Hematopoietic multipotent progenitor cell treated with erythropoietin and hydrocortisone succinate and interleukin-3 and kit ligand, for 15 days (in vitro differentiated cells): Measurements from ENCODE around the gene P2RY6.

ENCODE experiments used
- DNase-seq: peaks from one replicate; pipeline ENCODE4 v3.0.0-alpha.2; 2015; ENCODE audit warnings: low spot score

Gene P2RY6

GRCh38 chr11:73318501-73319011 is 46.4 kb downstream of the P2RY6 start:
- DNase-seq: no peak

DNA sequence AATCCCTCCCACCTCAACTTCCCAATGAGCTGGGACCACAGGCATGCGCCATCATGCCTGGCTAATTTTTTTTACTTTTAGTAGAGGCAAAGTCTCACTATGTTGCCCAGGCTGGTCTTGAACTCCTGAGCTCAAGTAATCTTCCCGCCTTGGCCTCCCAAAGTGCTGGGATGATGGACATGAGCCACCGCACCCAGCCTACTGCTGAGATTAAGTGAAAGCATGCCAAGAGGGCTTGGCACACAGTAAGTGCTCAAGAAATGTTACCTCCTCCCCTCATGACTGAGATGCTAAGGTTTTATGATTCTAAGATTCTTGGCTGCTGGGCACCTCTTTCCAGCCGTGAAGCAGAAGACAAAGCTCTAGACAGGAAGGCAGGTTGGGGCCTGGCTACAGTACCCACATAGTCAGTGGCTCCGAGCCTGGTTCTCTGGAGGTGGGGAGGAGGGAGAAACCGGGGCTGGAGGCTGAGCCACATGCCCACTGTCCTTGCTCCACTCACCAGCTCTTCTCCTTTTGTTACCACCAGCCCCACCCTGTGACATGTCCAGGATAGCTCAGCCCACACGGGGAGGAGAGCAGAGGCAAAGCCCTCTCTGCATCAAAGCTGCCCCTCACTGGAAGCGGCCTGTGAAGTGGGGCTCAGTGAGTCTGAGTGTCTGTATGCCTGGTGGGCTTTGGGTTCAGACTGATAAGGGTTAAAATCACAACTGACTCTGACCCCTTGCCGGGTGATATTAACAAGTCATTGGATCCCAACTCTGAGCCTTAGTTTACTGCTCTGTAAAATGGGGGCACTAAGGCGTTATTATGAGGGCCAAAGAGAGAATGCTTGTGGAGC is 48.8 kb downstream of the P2RY6 start:
- no peak for DNase-seq

DNA sequence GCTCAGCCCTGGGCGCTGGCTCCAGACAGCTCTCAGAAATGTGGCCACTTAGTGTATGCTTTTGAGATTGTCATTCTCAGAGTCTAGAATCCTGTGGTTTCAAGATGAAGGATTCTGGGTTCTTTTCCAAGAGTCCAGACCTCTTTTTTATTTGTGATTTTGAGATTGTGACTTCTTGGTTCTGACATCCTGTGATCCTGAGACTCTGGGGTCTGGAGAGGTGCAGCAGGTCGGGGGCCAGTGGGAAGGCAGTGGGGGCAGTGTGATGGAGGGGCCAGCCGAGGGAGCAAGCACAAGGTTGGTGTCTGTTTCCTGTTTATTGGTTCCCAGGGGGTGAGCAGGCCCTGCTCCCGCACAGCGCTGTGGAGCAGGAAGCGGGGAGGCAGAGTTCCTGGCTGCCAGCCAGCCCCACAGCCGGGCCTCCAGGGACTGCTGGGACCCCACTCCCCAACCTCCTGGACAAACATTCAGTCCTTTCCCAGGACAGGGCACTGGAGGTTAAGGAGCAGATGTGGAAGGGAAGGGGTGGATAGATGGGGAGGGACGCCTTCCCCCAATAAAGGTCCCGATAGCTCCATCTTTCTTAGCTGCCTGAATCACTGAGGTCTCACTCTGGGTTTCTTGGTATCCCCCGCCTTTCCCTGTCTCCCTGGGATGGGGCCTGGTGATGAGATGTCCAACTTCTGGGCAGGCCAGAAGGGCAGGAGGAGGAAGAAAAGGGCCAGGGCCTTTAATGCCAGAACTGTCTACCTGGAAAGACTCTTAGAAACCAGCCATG is 49.7 kb downstream of the P2RY6 start:
- no peak for DNase-seq

GRCh38 chr11:73322382-73323306 is 50.5 kb downstream of the P2RY6 start:
- no peak for DNase-seq

DNA sequence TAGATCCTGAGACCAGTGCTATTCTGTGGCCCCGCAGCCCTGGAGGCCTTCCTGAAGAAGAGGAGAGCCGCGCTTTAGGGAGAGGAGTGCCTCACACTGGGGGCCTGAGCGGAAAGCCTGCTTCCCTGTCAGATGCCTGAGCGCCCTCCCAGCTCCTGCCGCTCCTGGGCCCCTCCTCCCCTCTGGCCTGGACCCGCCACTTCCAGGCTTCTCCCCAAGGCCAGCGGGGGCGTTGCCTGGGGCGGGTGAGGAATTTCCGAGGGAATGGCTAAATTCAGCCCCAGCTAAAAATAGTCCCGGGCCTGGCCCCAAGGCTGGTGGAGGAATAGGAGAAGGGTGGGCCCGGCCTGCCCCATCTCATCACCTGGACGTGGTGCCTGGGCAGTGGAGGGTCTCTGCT is 51.3 kb downstream of the P2RY6 start:
- no peak for DNase-seq

GRCh38 chr11:73324116-73324515 is 52.0 kb downstream of the P2RY6 start:
- DNase-seq: no peak

- DNase-seq: no peak
These were observed 52.5 kb downstream of the P2RY6 start for GRCh38 chr11:73324665-73325035.

- no peak for DNase-seq
These were observed 53.2 kb downstream of the P2RY6 start for GRCh38 chr11:73325036-73325981.

DNA sequence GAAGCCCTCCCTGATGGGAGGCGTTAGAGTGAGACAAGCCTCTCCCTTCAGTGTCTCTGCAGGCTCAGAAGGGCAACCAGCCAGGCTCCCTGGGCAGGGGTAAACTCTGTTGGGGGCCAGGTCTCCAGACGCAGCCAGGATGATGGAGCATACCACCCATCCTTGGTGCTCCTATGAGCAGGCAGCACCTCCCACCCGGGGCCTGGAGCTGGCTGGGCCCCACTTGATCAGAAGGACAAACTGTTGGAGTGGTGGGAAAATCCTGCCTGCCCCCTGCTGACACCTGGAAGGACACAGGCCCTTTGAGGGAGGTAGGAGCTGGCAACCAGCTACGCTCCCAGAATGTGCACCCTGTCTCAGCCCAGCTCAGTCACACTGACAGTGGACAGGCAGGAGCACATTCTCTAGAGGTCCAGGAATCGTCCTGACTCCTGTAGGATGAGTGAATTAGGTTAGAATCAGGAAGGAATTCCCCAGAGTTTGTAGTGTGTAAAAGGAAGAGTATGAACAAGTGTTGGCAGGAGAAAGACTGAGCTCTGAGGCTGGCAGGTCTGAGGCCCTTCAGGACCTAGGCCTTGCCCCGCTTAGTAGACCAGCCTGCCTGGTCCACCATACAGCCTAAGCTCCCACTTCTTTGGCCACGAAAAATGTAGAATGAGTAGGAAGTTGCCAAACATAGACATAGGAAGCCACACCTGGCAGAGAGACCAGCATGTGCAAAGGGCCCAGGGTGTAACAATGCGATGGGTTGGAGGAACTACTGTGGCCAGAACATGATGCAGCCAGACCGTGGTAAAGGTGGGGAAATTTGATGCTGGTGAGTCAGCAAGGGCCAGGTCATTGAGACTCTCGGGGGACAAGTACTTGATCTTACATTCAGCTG is 55.0 kb downstream of the P2RY6 start:
- no peak for DNase-seq

DNA sequence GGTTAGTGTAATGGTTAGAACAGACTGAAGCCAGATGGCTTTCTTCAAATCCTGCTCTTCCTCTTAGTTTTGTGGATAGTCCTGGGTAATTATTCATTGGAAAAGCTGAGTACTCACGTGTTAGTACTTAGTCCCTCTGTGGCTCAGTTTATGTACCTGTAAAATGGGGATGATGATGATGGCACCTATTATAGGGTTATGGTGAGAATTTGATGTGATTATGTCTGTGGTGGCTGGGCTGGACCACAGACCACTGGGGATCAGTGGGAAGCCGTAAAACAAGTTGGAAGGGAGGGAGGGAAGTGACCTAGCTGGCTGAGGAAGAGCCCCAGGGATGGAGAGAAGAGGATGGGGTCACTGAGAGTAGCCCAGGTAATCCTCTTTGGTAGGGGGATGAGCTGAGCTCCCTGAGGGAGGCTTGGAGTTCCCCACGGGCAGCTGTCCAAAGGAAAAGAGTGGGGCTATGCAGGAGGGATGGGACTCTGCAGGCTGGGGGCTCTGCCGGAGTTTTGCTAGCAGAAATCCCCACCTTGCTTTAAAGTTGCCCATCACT is 55.8 kb downstream of the P2RY6 start:
- DNase-seq: no peak

GRCh38 chr11:73330569-73331093 is 58.5 kb downstream of the P2RY6 start:
- no peak for DNase-seq

DNA sequence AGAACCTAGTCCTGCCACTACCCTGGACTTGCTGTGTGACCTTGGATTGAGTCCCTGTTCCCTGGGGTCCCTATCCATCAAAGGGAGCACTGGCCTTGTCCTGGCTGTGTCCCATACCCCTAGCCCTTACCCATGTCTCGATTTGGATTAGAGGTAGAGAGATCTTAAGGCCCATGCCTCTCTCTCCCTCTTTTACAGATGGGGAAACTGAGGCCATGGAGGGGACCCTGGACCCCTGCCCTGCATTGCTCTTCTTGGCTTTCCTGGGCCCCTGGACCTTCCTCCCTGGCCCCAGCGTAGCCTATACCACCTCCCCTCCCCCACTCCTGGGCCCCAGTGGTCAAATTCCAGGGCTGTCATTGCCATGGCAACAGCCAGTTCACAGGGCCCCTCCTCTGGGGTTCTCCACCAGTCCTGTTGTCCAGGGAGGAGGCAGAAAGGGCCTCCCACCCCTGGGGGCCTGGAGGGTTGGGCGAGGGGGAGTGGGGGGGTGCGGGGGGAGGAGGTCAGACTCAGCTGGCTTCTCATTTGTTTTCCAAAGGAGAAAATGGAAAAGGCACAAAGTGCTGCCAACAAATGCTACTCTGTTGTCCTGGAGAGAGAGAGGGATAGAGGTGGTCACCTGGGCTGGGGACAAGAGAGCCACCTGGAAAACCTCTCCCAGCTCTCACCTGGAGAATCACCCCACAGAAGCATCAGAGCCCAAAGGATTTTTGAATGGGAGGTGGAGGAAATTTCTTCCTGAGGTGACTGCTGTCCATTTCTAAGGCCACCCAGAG is 59.2 kb downstream of the P2RY6 start:
- DNase-seq: no peak

DNA sequence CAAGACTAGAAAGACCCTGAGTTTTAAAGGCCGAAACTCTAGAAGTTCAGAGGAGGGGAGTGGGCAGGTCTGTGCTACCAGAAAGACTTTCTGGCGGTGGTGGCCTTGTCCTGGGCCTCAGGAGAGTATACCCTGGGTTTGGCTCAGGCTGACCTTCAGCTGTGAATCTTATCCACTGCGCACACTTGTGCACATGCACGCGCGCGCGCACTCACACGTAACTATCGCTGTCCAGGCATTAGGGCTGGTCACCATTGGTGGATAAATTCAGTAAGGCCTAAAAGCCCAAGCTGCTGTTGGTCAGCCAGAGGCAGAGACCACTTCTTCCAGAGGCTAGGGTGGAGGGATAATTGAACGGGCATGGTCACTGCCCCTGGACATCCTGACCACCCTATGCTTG is 61.0 kb downstream of the P2RY6 start:
- no peak for DNase-seq

GRCh38 chr11:73333640-73334383 is 61.7 kb downstream of the P2RY6 start:
- DNase-seq: no peak

GRCh38 chr11:73334384-73335203 is 62.5 kb downstream of the P2RY6 start:
- no peak for DNase-seq

DNA sequence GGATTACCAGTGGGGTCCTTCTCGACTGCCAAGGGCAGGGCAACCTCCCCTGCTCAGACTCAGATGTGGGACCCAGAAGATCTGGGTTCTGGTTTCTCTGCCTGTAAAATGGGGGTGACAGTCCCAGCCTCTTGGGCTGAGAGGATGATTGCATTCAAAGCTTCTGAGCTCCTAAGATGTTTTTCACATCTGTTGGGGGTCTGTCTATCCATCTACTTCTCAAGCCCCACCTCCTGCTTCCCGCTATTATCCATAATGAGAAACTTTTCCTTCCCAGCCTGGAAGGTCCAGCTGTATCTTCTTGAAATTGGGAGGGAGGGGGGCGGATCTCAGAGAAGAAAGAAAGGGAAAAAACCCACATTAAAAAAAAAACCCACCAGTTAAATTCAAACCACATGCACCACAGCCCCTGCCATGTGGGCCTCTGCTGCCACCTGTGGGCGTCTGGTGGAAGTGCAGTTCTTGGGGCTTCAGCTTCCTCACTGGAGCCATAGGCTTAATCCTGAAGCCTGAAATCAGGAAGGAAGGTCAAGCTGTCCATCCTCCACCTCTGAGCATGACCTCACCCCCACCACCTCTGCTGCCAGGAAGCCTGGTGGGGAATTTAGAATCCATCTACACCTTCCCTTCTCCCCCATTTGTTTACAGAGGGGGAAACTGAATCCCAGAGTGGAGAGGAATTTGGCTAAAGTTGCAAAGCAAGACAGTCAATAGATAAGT is 63.2 kb downstream of the P2RY6 start:
- peak; percentile 75 for DNase-seq
